ENCODE results near the gene SLC25A41.
"Not testable (repeated sequence)": the region's sequence is repeated elsewhere in the genome, so short reads cannot be mapped to it uniquely, and the experiment has no call there.

SLC25A41 gene

DNA sequence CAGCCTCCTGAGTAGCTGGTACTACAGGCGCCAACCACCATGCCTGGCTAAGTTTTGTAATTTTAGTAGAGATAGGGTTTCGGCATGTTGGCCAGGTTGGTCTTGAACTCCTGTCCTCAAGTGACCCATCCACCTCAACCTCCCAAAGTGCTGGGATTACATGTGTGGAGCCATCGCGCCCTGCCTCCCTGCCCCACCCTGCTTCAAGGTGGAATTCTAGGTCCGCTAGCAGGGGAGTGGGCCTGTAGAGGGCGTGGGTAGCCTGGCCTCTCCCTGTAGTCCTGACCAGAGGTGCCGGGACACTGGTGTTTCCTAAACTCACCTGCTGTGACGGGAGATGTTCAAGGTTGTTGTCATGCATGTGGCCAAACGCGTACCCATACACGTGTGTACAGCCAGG is 398 bp downstream of the SLC25A41 start:
- H2BK15ac ChIP-seq (ENCODE audit: low read depth, poor library complexity, severe bottlenecking) = no peak overlapping the region
- H3K9me3 ChIP-seq (ENCODE audit: control insufficient read depth, low read length) = no peaks in the 10 kb centered on the region
- no peak overlapping the region for H2BK5ac ChIP-seq (ENCODE audit: low read depth, low read length, poor library complexity, severe bottlenecking)
- no peaks in the 10 kb centered on the region for H3K79me1 ChIP-seq (replicated peaks; ENCODE audit: low read length, poor library complexity, severe bottlenecking)
- H3K14ac ChIP-seq (ENCODE audit: low read length in 2 of 2) = no peak overlapping the region
- 72% methylated on average over 11 of the region's 11 CpGs for WGBS
- H2BK12ac ChIP-seq (ENCODE audit: low read length in 2 of 2) = no peak overlapping the region
- H2AK5ac ChIP-seq (ENCODE audit: low read length, severe bottlenecking) = no peak overlapping the region
- H3K27me3 ChIP-seq (ENCODE audit: control insufficient read depth in 1 of 2, insufficient read depth in 1 of 2, low read length in 2 of 2) = peaks cover 10 to 16% of the 10 kb centered on the region in 2 experiments
- no peak overlapping the region for H3K4me3 ChIP-seq (ENCODE audit: insufficient read depth in 1 of 2, low read depth in 1 of 2, low read length in 2 of 2)
- no peak for DNase-seq
- no peak overlapping the region for H3K4ac ChIP-seq (ENCODE audit: low read depth in 1 of 2, low read length in 2 of 2)
- no peak overlapping the region for H3K9ac ChIP-seq (ENCODE audit: low read length)
- no peak overlapping the region for H3K18ac ChIP-seq (ENCODE audit: low read depth in 1 of 2, low read length in 2 of 2)
- no peak overlapping the region for H3K27ac ChIP-seq (ENCODE audit: low read length, poor library complexity, severe bottlenecking)
- no peak overlapping the region for H2BK120ac ChIP-seq (ENCODE audit: low read depth, low read length)
- H4K91ac ChIP-seq (ENCODE audit: low read length) = peak overlapping the region; percentile 43
- no peak overlapping the region for H4K8ac ChIP-seq (ENCODE audit: low read length)
- H3K4me2 ChIP-seq (ENCODE audit: low read length, poor library complexity, severe bottlenecking) = no peak overlapping the region
- H3K23ac ChIP-seq (ENCODE audit: low read length in 2 of 2) = no peak overlapping the region
- H3K36me3 ChIP-seq (ENCODE audit: control insufficient read depth in 1 of 2, insufficient read depth in 2 of 2, low read depth in 1 of 2, low read length in 2 of 2) = no peaks in the 10 kb centered on the region
- H2AFZ ChIP-seq (ENCODE audit: low read depth, low read length) = no peak overlapping the region
- no peaks in the 10 kb centered on the region for H3K4me1 ChIP-seq (ENCODE audit: control insufficient read depth, insufficient read depth, low read depth, low read length)

DNA sequence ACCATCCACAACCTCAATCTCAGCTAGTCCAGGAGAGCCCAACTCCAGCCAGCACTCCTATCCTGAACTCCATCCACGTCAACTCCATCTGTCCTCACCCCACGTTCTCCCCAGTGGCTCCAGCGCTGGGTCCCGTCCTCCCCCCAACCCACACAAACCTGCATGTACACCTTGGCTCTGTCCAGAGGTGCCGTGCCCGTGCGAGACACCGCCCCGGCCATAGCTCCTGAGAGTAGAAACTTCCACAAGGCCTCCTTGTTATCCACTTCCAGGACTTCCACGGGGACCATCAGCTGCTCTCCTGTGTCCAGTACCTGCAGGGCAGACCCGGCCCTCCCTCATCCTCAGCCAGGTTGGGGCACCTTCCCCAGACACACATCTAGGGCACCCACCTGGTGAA is 1.7 kb downstream of the SLC25A41 start:
- Histone ChIP-seq H4K8ac (ENCODE audit: low read length) (no peak overlapping the region), H2AK5ac (ENCODE audit: low read length, severe bottlenecking) (no peak overlapping the region), H3K9ac (ENCODE audit: low read length) (no peak overlapping the region), H3K9me3 (ENCODE audit: control insufficient read depth, low read length) (no peaks in the 10 kb centered on the region), H3K36me3 (ENCODE audit: control insufficient read depth in 1 of 2, insufficient read depth in 2 of 2, low read depth in 1 of 2, low read length in 2 of 2) (no peaks in the 10 kb centered on the region), H3K23ac (ENCODE audit: low read length in 2 of 2) (no peak overlapping the region), H3K79me1 (replicated peaks; ENCODE audit: low read length, poor library complexity, severe bottlenecking) (no peaks in the 10 kb centered on the region), H3K27ac (ENCODE audit: low read length, poor library complexity, severe bottlenecking) (no peak overlapping the region), H4K91ac (ENCODE audit: low read length) (no peak overlapping the region), H2BK120ac (ENCODE audit: low read depth, low read length) (no peak overlapping the region), H3K4me1 (ENCODE audit: control insufficient read depth, insufficient read depth, low read depth, low read length) (no peaks in the 10 kb centered on the region), H2BK5ac (ENCODE audit: low read depth, low read length, poor library complexity, severe bottlenecking) (no peak overlapping the region), H3K4me3 (ENCODE audit: insufficient read depth in 1 of 2, low read depth in 1 of 2, low read length in 2 of 2) (no peak overlapping the region), H3K27me3 (ENCODE audit: control insufficient read depth in 1 of 2, insufficient read depth in 1 of 2, low read length in 2 of 2) (peaks cover 10 to 16% of the 10 kb centered on the region in 2 experiments), H3K4ac (ENCODE audit: low read depth in 1 of 2, low read length in 2 of 2) (no peak overlapping the region), H3K4me2 (ENCODE audit: low read length, poor library complexity, severe bottlenecking) (no peak overlapping the region), H2AFZ (ENCODE audit: low read depth, low read length) (no peak overlapping the region), H2BK12ac (ENCODE audit: low read length in 2 of 2) (no peak overlapping the region), H3K14ac (ENCODE audit: low read length in 2 of 2) (no peak overlapping the region), H3K18ac (ENCODE audit: low read depth in 1 of 2, low read length in 2 of 2) (no peak overlapping the region), H2BK15ac (ENCODE audit: low read depth, poor library complexity, severe bottlenecking) (no peak overlapping the region)
- DNase-seq = no peak
- WGBS = 84% methylated on average over 11 of the region's 11 CpGs

DNA sequence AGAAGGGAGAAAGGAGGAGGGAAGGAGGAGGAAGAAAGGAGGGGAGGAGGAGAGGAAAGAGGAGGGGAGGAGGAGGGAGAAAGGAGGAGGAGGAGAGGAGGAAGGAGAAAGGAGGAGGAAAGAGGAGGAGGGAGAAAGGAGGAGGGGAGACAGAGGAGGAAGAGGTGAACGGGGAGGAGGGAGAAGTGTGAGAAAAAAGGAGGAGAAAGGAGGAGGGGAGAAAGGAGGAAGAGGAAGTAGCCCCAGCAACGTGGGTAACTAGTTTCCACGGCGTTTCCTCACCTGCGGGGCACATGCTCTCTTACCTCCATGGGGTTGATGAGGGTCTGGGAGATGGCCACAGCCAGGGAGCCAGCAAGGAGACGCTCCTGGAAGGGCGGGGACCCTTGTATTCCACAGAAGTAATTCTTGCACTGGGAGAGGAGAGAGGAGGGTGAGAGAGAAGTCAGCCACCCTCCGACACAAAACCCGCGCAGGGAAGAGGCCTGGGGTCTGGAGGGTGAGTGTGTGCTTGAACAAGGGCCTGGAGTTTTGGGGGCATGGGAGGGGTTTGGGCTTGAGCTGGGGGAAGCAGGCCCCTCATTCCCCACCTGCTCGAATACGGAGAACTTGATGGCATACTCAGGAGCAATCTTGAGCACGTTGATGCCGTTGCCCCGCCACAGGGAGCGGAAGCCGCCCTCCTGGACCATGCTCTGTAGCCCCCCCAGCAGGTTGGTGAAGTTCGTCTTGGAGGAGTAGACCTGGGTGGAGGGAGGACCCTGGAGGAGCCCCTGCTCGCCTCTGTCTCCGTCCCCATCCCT is 3.9 kb downstream of the SLC25A41 start:
- Histone ChIP-seq H3K27ac (ENCODE audit: low read length, poor library complexity, severe bottlenecking) (no peak overlapping the region), H3K4me1 (ENCODE audit: control insufficient read depth, insufficient read depth, low read depth, low read length) (peaks cover 4% of the 10 kb centered on the region), H3K9ac (ENCODE audit: low read length) (no peak overlapping the region), H3K4me2 (ENCODE audit: low read length, poor library complexity, severe bottlenecking) (no peak overlapping the region), H2BK120ac (ENCODE audit: low read depth, low read length) (no peak overlapping the region), H2BK15ac (ENCODE audit: low read depth, poor library complexity, severe bottlenecking) (no peak overlapping the region), H3K18ac (ENCODE audit: low read depth in 1 of 2, low read length in 2 of 2) (peak overlapping the region in 1 of 2 experiments; percentile 9), H3K4ac (ENCODE audit: low read depth in 1 of 2, low read length in 2 of 2) (no peak overlapping the region), H3K23ac (ENCODE audit: low read length in 2 of 2) (no peak overlapping the region), H3K36me3 (ENCODE audit: control insufficient read depth in 1 of 2, insufficient read depth in 2 of 2, low read depth in 1 of 2, low read length in 2 of 2) (no peaks in the 10 kb centered on the region), H3K27me3 (ENCODE audit: control insufficient read depth in 1 of 2, insufficient read depth in 1 of 2, low read length in 2 of 2) (peaks cover 10 to 16% of the 10 kb centered on the region in 2 experiments), H3K14ac (ENCODE audit: low read length in 2 of 2) (no peak overlapping the region), H3K9me3 (ENCODE audit: control insufficient read depth, low read length) (no peaks in the 10 kb centered on the region), H4K8ac (ENCODE audit: low read length) (peak overlapping the region; percentile 23), H3K4me3 (ENCODE audit: insufficient read depth in 1 of 2, low read depth in 1 of 2, low read length in 2 of 2) (no peak overlapping the region), H4K91ac (ENCODE audit: low read length) (no peak overlapping the region), H2AFZ (ENCODE audit: low read depth, low read length) (no peak overlapping the region), H2BK5ac (ENCODE audit: low read depth, low read length, poor library complexity, severe bottlenecking) (no peak overlapping the region), H2BK12ac (ENCODE audit: low read length in 2 of 2) (no peak overlapping the region), H2AK5ac (ENCODE audit: low read length, severe bottlenecking) (no peak overlapping the region), H3K79me1 (replicated peaks; ENCODE audit: low read length, poor library complexity, severe bottlenecking) (peaks cover 5% of the 10 kb centered on the region)
- no peak for DNase-seq
- 78% methylated on average over 18 of the region's 20 CpGs for WGBS

DNA sequence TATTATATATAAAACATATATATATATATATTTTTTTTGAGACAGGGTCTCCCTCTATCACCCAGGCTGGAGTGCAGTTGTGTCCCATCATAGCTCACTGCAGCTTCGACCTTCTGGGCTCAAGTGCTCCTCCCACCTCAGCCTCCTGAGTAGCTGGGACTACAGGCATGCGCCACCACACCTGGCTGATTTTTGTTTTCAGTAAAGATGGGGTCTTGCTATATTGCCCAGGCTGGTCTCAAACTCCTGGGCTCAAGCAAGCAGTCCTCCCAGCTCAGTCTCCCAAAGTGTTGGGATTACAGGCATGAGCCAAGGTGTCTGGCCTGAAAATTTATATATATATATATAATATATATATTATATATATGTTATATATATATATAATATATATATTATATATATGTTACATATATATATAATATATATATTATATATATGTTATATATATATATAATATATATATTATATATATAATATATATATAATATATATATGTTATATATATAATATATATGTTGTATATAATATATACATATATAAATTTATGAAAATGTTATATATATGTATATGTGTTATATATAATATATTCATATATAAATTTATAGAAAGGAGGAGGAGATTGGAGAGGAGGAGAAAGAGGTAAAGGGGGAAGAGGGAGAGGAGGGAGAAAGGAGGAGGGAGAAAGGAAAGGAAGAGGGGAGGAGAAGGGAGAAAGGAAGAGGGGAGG is 4.7 kb downstream of the SLC25A41 start:
- not testable (repeated sequence) for H4K8ac ChIP-seq (ENCODE audit: low read length); H2BK12ac ChIP-seq (ENCODE audit: low read length in 2 of 2); H3K36me3 ChIP-seq (ENCODE audit: control insufficient read depth in 1 of 2, insufficient read depth in 2 of 2, low read depth in 1 of 2, low read length in 2 of 2); H3K4me3 ChIP-seq (ENCODE audit: insufficient read depth in 1 of 2, low read depth in 1 of 2, low read length in 2 of 2); H3K18ac ChIP-seq (ENCODE audit: low read depth in 1 of 2, low read length in 2 of 2); H4K91ac ChIP-seq (ENCODE audit: low read length); H2BK15ac ChIP-seq (ENCODE audit: low read depth, poor library complexity, severe bottlenecking); H3K4ac ChIP-seq (ENCODE audit: low read depth in 1 of 2, low read length in 2 of 2); H2AFZ ChIP-seq (ENCODE audit: low read depth, low read length); H2AK5ac ChIP-seq (ENCODE audit: low read length, severe bottlenecking); DNase-seq; H3K79me1 ChIP-seq (replicated peaks; ENCODE audit: low read length, poor library complexity, severe bottlenecking); H3K14ac ChIP-seq (ENCODE audit: low read length in 2 of 2); H3K27ac ChIP-seq (ENCODE audit: low read length, poor library complexity, severe bottlenecking); H3K23ac ChIP-seq (ENCODE audit: low read length in 2 of 2); H3K9me3 ChIP-seq (ENCODE audit: control insufficient read depth, low read length); H2BK5ac ChIP-seq (ENCODE audit: low read depth, low read length, poor library complexity, severe bottlenecking); H3K9ac ChIP-seq (ENCODE audit: low read length); H2BK120ac ChIP-seq (ENCODE audit: low read depth, low read length); H3K4me1 ChIP-seq (ENCODE audit: control insufficient read depth, insufficient read depth, low read depth, low read length); H3K4me2 ChIP-seq (ENCODE audit: low read length, poor library complexity, severe bottlenecking)
- 89% methylated on average over 2 of the region's 2 CpGs for WGBS
- peaks cover 10 to 16% of the 10 kb centered on the region in 2 experiments for H3K27me3 ChIP-seq (ENCODE audit: control insufficient read depth in 1 of 2, insufficient read depth in 1 of 2, low read length in 2 of 2)
